RWPE2 (cell line): Measurements from ENCODE around the gene LHX4.

Experiments
- ATAC-seq: fragments of 200-7000 bp; cut with Tn5 transposase; 3 replicates; pipeline ENCODE4 v1.9.1; 2021; ENCODE audit warnings: low read depth
- DNase-seq: peaks from one replicate; pipeline ENCODE4 v3.0.0-alpha.2; 2020; ENCODE audit warnings: low spot score
- H3K27ac ChIP-seq: fragments of 450-650 bp; 2 replicates; pipeline ENCODE4 v1.5.1; 2017; ENCODE audit warnings: mild to moderate bottlenecking; ENCODE audit not compliant: poor library complexity, severe bottlenecking
- H3K27me3 ChIP-seq: fragments of 250-450 bp; sonication (Bioruptor Pico); 2 replicates; pipeline ENCODE4 v1.5.1; 2021; ENCODE audit warnings: mild to moderate bottlenecking, moderate library complexity; ENCODE audit not compliant: insufficient read depth, poor library complexity, severe bottlenecking
- H3K36me3 ChIP-seq: fragments of 250-450 bp; sonication (Bioruptor Pico); 2 replicates; pipeline ENCODE4 v1.5.1; 2020; ENCODE audit warnings: low read depth, mild to moderate bottlenecking, moderate library complexity
- H3K4me1 ChIP-seq: fragments of 250-450 bp; sonication (Bioruptor Pico); 2 replicates; pipeline ENCODE4 v1.5.1; 2021; ENCODE audit warnings: mild to moderate bottlenecking, moderate library complexity; ENCODE audit not compliant: insufficient read depth, poor library complexity, severe bottlenecking
- H3K4me3 ChIP-seq: fragments of 250-450 bp; sonication (Bioruptor Pico); 2 replicates; pipeline ENCODE4 v1.5.1; 2021; ENCODE audit warnings: mild to moderate bottlenecking, moderate library complexity; ENCODE audit not compliant: severe bottlenecking
- H3K9me3 ChIP-seq: fragments of 250-450 bp; sonication (Bioruptor Pico); 2 replicates; pipeline ENCODE4 v1.5.1; 2021; ENCODE audit warnings: mild to moderate bottlenecking, moderate library complexity; ENCODE audit not compliant: severe bottlenecking
- CTCF ChIP-seq: fragments of 450-650 bp; IDR thresholded peaks from one replicate; pipeline ENCODE4 v1.5.1; 2017; ENCODE audit warnings: mild to moderate bottlenecking, moderate library complexity; ENCODE audit not compliant: poor library complexity, severe bottlenecking

Gene LHX4

GRCh38 chr1:180309338-180309737, 79.3 kb downstream of the LHX4 start:
- Histone ChIP-seq H3K9me3 (no peaks in the 10 kb centered on the region), H3K27me3 (no peaks in the 10 kb centered on the region), H3K4me3 (no peak overlapping the region), H3K4me1 (no peaks in the 10 kb centered on the region), H3K36me3 (peaks cover 23% of the 10 kb centered on the region), H3K27ac (no peak overlapping the region)
- no peak for DNase-seq
- TF ChIP-seq CTCF: no peak
- ATAC-seq: peak; percentile 61

GRCh38 chr1:180310095-180310494, 80.0 kb downstream of the LHX4 start:
- Histone ChIP-seq H3K4me3 (no peak overlapping the region), H3K4me1 (no peaks in the 10 kb centered on the region), H3K27me3 (no peaks in the 10 kb centered on the region), H3K36me3 (peaks cover 23% of the 10 kb centered on the region), H3K27ac (no peak overlapping the region), H3K9me3 (no peaks in the 10 kb centered on the region)
- no peak for TF ChIP-seq CTCF
- no peak for DNase-seq
- ATAC-seq: peak; percentile 23; the same call in 1 of the 3 replicates

GRCh38 chr1:180311011-180311730, 81.1 kb downstream of the LHX4 start:
- ATAC-seq: no peak
- Histone ChIP-seq H3K9me3 (no peaks in the 10 kb centered on the region), H3K36me3 (peaks cover 23% of the 10 kb centered on the region), H3K4me3 (no peak overlapping the region), H3K27me3 (no peaks in the 10 kb centered on the region), H3K27ac (no peak overlapping the region), H3K4me1 (no peaks in the 10 kb centered on the region)
- TF ChIP-seq CTCF: no peak
- no peak for DNase-seq

GRCh38 chr1:180312926-180313325, 82.9 kb downstream of the LHX4 start:
- Histone ChIP-seq H3K27me3 (no peaks in the 10 kb centered on the region), H3K9me3 (no peaks in the 10 kb centered on the region), H3K27ac (no peak overlapping the region), H3K36me3 (peaks cover 18% of the 10 kb centered on the region), H3K4me1 (no peaks in the 10 kb centered on the region), H3K4me3 (no peak overlapping the region)
- TF ChIP-seq CTCF: no peak
- ATAC-seq (no peak), DNase-seq (no peak)

GRCh38 chr1:180327089-180327488, 97.0 kb downstream of the LHX4 start:
- H3K27ac ChIP-seq: no peak overlapping the region
- TF ChIP-seq CTCF: no peak
- no peak overlapping the region for H3K4me3 ChIP-seq
- H3K4me1 ChIP-seq: no peaks in the 10 kb centered on the region
- no peaks in the 10 kb centered on the region for H3K27me3 ChIP-seq
- H3K9me3 ChIP-seq: no peaks in the 10 kb centered on the region
- H3K36me3 ChIP-seq: no peaks in the 10 kb centered on the region
- no peak for ATAC-seq
- DNase-seq: no peak
